K562 (cell line): Measurements from ENCODE around the gene PIK3CD. TPM values are rescaled to one million over a fixed set of nuclear protein-coding genes. Genes with fewer than 3 reads are reported as not detected.

Source experiments
- CHCHD3 ChIP-seq: fragments of 250-450 bp; sonication (Bioruptor Pico); IDR thresholded peaks from 2 replicates; pipeline ENCODE4 v2.1.2; 2022; ENCODE audit warnings: mild to moderate bottlenecking
- CHD4 ChIP-seq: fragments of 200-600 bp; sonication (generic); IDR thresholded peaks from 3 replicates; pipeline ENCODE4 v1.6.1; 2012; ENCODE audit warnings: low read depth, mild to moderate bottlenecking, mixed read lengths, low read length, inconsistent platforms; ENCODE audit not compliant: insufficient read depth, insufficient replicate concordance, poor library complexity, severe bottlenecking
- CUX1 ChIP-seq: fragments of 200-800 bp; sonication (Bioruptor generic); IDR thresholded peaks from 2 replicates; pipeline ENCODE4 v1.6.1; 2016; ENCODE audit warnings: missing genetic modification characterization, missing compliant biosample characterization
- FOS ChIP-seq: IDR thresholded peaks from 3 replicates; pipeline ENCODE4 v1.6.1; 2011; ENCODE audit not compliant: insufficient read length; ENCODE audit errors: extremely low read depth
- KAT2B ChIP-seq: IDR thresholded peaks from one replicate; pipeline ENCODE4 v1.6.1; 2012; ENCODE audit warnings: low read depth, mild to moderate bottlenecking, control low read depth, inconsistent platforms, low read length, moderate library complexity
- MBD1 ChIP-seq: fragments of 250-450 bp; sonication (Bioruptor Pico); IDR thresholded peaks from 2 replicates; pipeline ENCODE4 v1.8.0; 2022; ENCODE audit warnings: inconsistent platforms
- MTA3 ChIP-seq: fragments of 450-650 bp; formaldehyde crosslinking; IDR thresholded peaks from 2 replicates; pipeline ENCODE4 v1.6.1; 2017; ENCODE audit warnings: mild to moderate bottlenecking, borderline replicate concordance
- POLR2H ChIP-seq: IDR thresholded peaks from 2 replicates; pipeline ENCODE4 v1.6.1; 2016; ENCODE audit warnings: missing genetic modification characterization, low read depth, mild to moderate bottlenecking, control low read depth, missing compliant biosample characterization, moderate library complexity
- RBM14 ChIP-seq: fragments of 200-400 bp; formaldehyde crosslinking; IDR thresholded peaks from 2 replicates; pipeline ENCODE4 v1.6.1; 2018; ENCODE audit warnings: low read depth, mild to moderate bottlenecking, low read length, moderate library complexity, borderline replicate concordance; ENCODE audit not compliant: insufficient read depth
- SAFB ChIP-seq: fragments of 200-400 bp; formaldehyde crosslinking; IDR thresholded peaks from 2 replicates; pipeline ENCODE4 v1.6.1; 2017; ENCODE audit warnings: low read depth, low read length, borderline replicate concordance
- SLC30A9 ChIP-seq: fragments of 250-450 bp; sonication (Bioruptor Pico); IDR thresholded peaks from 2 replicates; pipeline ENCODE4 v1.8.0; 2022; ENCODE audit warnings: mild to moderate bottlenecking, moderate library complexity
- THRAP3 ChIP-seq: fragments of 450-650 bp; IDR thresholded peaks from 2 replicates; pipeline ENCODE4 v1.6.1; 2016; ENCODE audit warnings: mild to moderate bottlenecking, inconsistent platforms, borderline replicate concordance
- THRB ChIP-seq: fragments of 450-650 bp; formaldehyde crosslinking; conservative IDR thresholded peaks from 2 replicates; pipeline ENCODE4 v1.4.0; 2022; ENCODE audit warnings: mild to moderate bottlenecking, missing genetic modification characterization
- WHSC1 ChIP-seq: IDR thresholded peaks from one replicate; pipeline ENCODE4 v1.6.1; 2012; ENCODE audit warnings: low read length, control low read depth, inconsistent platforms
- ZNF253 ChIP-seq: fragments of 250-450 bp; sonication (Bioruptor Pico); conservative IDR thresholded peaks from 2 replicates; pipeline ENCODE4 v1.6.1; 2021; ENCODE audit warnings: mild to moderate bottlenecking
- ZNF830 ChIP-seq: fragments of 250-450 bp; sonication (Bioruptor Pico); IDR thresholded peaks from 2 replicates; pipeline ENCODE4 v1.5.0; 2021; ENCODE audit warnings: mild to moderate bottlenecking
- polyA plus RNA-seq, 8 experiments: library from polyadenylated mRNA; depleted of rRNA in 4 of 8; stranded (reverse) in 5 of 8; unstranded in 3 of 8; fragments of >200 nt; fragmentation: Nextera tagmentation in 2 of 8; fragmentation: Illumina TruSeq in 1 of 8; extraction: Ambion mirVana in 2 of 8; extraction: Trizol in 1 of 8; gene quantifications; 2 replicates each; pipeline versions ENCODE4 v1.2.1 to v1.2.3, GENCODE V29; 2011 to 2014; ENCODE audit warnings: inconsistent platforms in 1 of 8, missing spikeins in 1 of 8
- total RNA-seq, 7 experiments: library from RNA; depleted of rRNA in 6 of 7; stranded (reverse); fragments of >200 nt in 6 of 7; fragmentation: Illumina TruSeq in 2 of 7; extraction: Trizol in 2 of 7; gene quantifications; 2 replicates each; pipeline versions ENCODE4 v1.2.1 to v1.2.3, GENCODE V29; 2011 to 2021; ENCODE audit warnings: low replicate concordance in 1 of 7
- TF ChIP-seq, protein P1 (sequence below), 2 experiments: fragments of 450-650 bp in 1 of 2; sonication (generic) in 1 of 2; formaldehyde crosslinking in 1 of 2; IDR thresholded peaks in 1 of 2; conservative IDR thresholded peaks in 1 of 2; 2 replicates each; pipeline versions ENCODE4 v1.6.1 to v1.8.1; 2016 to 2023; ENCODE audit warnings: mild to moderate bottlenecking in 2 of 2, moderate library complexity in 2 of 2, inconsistent platforms in 1 of 2, missing genetic modification reagents in 1 of 2

Gene PIK3CD
- total and polyA plus RNA-seq, 9 of the 15 experiments (the other 6 are each of a cell fraction or from before 2014, with no cell fraction given): 1.8 to 20.8 (median 7.2) TPM

- TF ChIP-seq THRB: no peak
- no peak for TF ChIP-seq KAT2B
- TF ChIP-seq SLC30A9: no peak
- no peak for TF ChIP-seq SAFB
- TF ChIP-seq WHSC1: no peak
- TF ChIP-seq THRAP3: no peak
- no peak for TF ChIP-seq FOS
- TF ChIP-seq RBM14: no peak
- 0 out of 2 replicates have a peak, but pooled peaks have one; percentile 17 for TF ChIP-seq CHCHD3 (CRISPR knock-in tag)
- peak; percentile 55; the same call in 1 of the 2 replicates for TF ChIP-seq MTA3
- TF ChIP-seq CUX1: no peak
- TF ChIP-seq POLR2H (tag): no peak
- TF ChIP-seq, protein P1, sequence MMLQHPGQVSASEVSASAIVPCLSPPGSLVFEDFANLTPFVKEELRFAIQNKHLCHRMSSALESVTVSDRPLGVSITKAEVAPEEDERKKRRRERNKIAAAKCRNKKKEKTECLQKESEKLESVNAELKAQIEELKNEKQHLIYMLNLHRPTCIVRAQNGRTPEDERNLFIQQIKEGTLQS (IDR thresholded peaks at IDR 0.05): no peak
- TF ChIP-seq, protein P1 (CRISPR knock-in tag; conservative IDR thresholded peaks at IDR 0.05): 0 out of 2 replicates have a peak, but pooled peaks have one; percentile 46
- no peak for TF ChIP-seq ZNF253 (CRISPR knock-in tag)
- TF ChIP-seq CHD4: no peak
- TF ChIP-seq ZNF830: no peak
- no peak for TF ChIP-seq MBD1 (CRISPR knock-in tag)
Observed at GRCh38 chr1:9724706-9725476, 73.4 kb downstream of the PIK3CD start (continued).
